Neural progenitor cell (in vitro differentiated cells): ENCODE data around the gene GRAMD2A. TPM values are rescaled to one million over a fixed set of nuclear protein-coding genes. Genes with fewer than 3 reads are reported as not detected.

Source experiments
- DNase-seq: peaks from one replicate; pipeline ENCODE4 v3.0.0-alpha.2; 2016; ENCODE audit warnings: low spot score
- H2AFZ ChIP-seq: fragments of 200-600 bp; sonication (generic); replicated peaks from 2 replicates; pipeline ENCODE4 v1.6.1; 2016; ENCODE audit warnings: antibody characterized with exemption
- H3F3A ChIP-seq: fragments of 200-600 bp; sonication (generic); 2 replicates; pipeline ENCODE4 v1.6.1; 2016; ENCODE audit warnings: antibody characterized with exemption, low read depth
- H3K27ac ChIP-seq: fragments of 200-600 bp; sonication (generic); 2 replicates; pipeline ENCODE4 v1.5.1; 2016; ENCODE audit warnings: mild to moderate bottlenecking
- H3K27me3 ChIP-seq: fragments of 200-600 bp; sonication (generic); 2 replicates; pipeline ENCODE4 v1.6.1; 2016; ENCODE audit warnings: mild to moderate bottlenecking, moderate library complexity
- H3K36me3 ChIP-seq: fragments of 200-600 bp; sonication (generic); 2 replicates; pipeline ENCODE4 v1.5.1; 2016
- H3K4me1 ChIP-seq: fragments of 200-600 bp; sonication (generic); 2 replicates; pipeline ENCODE4 v1.6.1; 2016; ENCODE audit warnings: mixed run types
- H3K4me2 ChIP-seq: fragments of 200-600 bp; sonication (generic); 2 replicates; pipeline ENCODE4 v1.6.1; 2016
- H3K4me3 ChIP-seq: fragments of 200-600 bp; sonication (generic); 2 replicates; pipeline ENCODE4 v1.5.1; 2016
- H3K79me2 ChIP-seq: fragments of 200-600 bp; sonication (generic); 2 replicates; pipeline ENCODE4 v1.6.1; 2016; ENCODE audit warnings: low read depth
- H3K9ac ChIP-seq: fragments of 200-600 bp; sonication (generic); 2 replicates; pipeline ENCODE4 v1.6.1; 2016
- H3K9me3 ChIP-seq: fragments of 200-600 bp; sonication (generic); 2 replicates; pipeline ENCODE4 v1.5.1; 2016; ENCODE audit warnings: low read depth
- H4K20me1 ChIP-seq: fragments of 200-600 bp; sonication (generic); 2 replicates; pipeline ENCODE4 v1.6.1; 2016; ENCODE audit warnings: low read depth
- H3K27ac Mint-ChIP-seq: 3 replicates; pipeline ENCODE4 v1.8.0; 2021; ENCODE audit warnings: mixed read lengths
- H3K27me3 Mint-ChIP-seq: 2 replicates; pipeline ENCODE4 v1.8.0; 2022; ENCODE audit warnings: low read depth, mild to moderate bottlenecking, inconsistent platforms, moderate library complexity, mixed read lengths; ENCODE audit not compliant: insufficient read depth
- H3K36me3 Mint-ChIP-seq: 3 replicates; pipeline ENCODE4 v1.8.0; 2021; ENCODE audit warnings: mixed read lengths
- H3K4me1 Mint-ChIP-seq: 3 replicates; pipeline ENCODE4 v1.8.0; 2021; ENCODE audit warnings: mixed read lengths
- H3K4me3 Mint-ChIP-seq: 3 replicates; pipeline ENCODE4 v1.8.0; 2021; ENCODE audit warnings: mild to moderate bottlenecking, moderate library complexity, mixed read lengths
- H3K9me3 Mint-ChIP-seq: 3 replicates; pipeline ENCODE4 v1.8.0; 2020; ENCODE audit warnings: mixed read lengths
- CTCF ChIP-seq: fragments of 200-600 bp; sonication (generic); IDR thresholded peaks from 2 replicates; pipeline ENCODE4 v1.5.1; 2017; ENCODE audit warnings: antibody characterized with exemption, mild to moderate bottlenecking
- EZH2 ChIP-seq: fragments of 200-600 bp; sonication (generic); IDR thresholded peaks from 2 replicates; pipeline ENCODE4 v1.6.1; 2017; ENCODE audit warnings: antibody characterized with exemption, mild to moderate bottlenecking, moderate library complexity
- EZH2phosphoT487 ChIP-seq: fragments of 200-600 bp; sonication (generic); IDR thresholded peaks from 2 replicates; pipeline ENCODE4 v1.6.1; 2017; ENCODE audit warnings: antibody characterized with exemption
- total RNA-seq: library from RNA; depleted of rRNA; stranded (reverse); fragments of >200 nt; gene quantifications from 2 replicates; pipeline ENCODE4 v1.2.3, GENCODE V29; 2015; ENCODE audit warnings: low replicate concordance

Gene GRAMD2A
- total RNA-seq, 1 donor from 2014 or later = 0.43 TPM

- TF ChIP-seq EZH2phosphoT487 = no peak
- TF ChIP-seq CTCF = no peak
- no peak for TF ChIP-seq EZH2
- no peaks in the 10 kb centered on the region for H3K9me3 ChIP-seq
- peaks cover 22% of the 10 kb centered on the region for H3K36me3 ChIP-seq
- no peak overlapping the region for H3K9ac ChIP-seq
- H3F3A ChIP-seq = peaks cover 15% of the 10 kb centered on the region
- no peak overlapping the region for H3K4me3 Mint-ChIP-seq
- peaks cover 5% of the 10 kb centered on the region for H3K27me3 Mint-ChIP-seq
- H3K4me1 ChIP-seq = no peaks in the 10 kb centered on the region
- no peak overlapping the region for H3K27ac Mint-ChIP-seq
- DNase-seq = no peak
- H3K79me2 ChIP-seq = no peaks in the 10 kb centered on the region
- peaks cover 91% of the 10 kb centered on the region for H4K20me1 ChIP-seq
- peaks cover 2% of the 10 kb centered on the region for H3K4me1 Mint-ChIP-seq
- H3K36me3 Mint-ChIP-seq = peaks cover 55% of the 10 kb centered on the region
- peaks cover 2% of the 10 kb centered on the region for H3K9me3 Mint-ChIP-seq
- no peak overlapping the region for H3K27ac ChIP-seq
- no peak overlapping the region for H2AFZ ChIP-seq
- H3K4me2 ChIP-seq = no peak overlapping the region
- no peaks in the 10 kb centered on the region for H3K27me3 ChIP-seq
- H3K4me3 ChIP-seq = no peak overlapping the region
These were observed 7.7 kb upstream of the GRAMD2A start for GRCh38 chr15:72205273-72205672.

- peaks cover 54% of the 10 kb centered on the region for H3K36me3 Mint-ChIP-seq
- H3K4me3 Mint-ChIP-seq = no peak overlapping the region
- H3K4me1 Mint-ChIP-seq = peaks cover 2% of the 10 kb centered on the region
- Histone ChIP-seq H3K4me1 (no peaks in the 10 kb centered on the region), H2AFZ (no peak overlapping the region), H3K36me3 (peaks cover 14% of the 10 kb centered on the region), H3K9me3 (no peaks in the 10 kb centered on the region), H4K20me1 (peaks cover 93% of the 10 kb centered on the region), H3K79me2 (no peaks in the 10 kb centered on the region), H3K27me3 (peaks cover 11% of the 10 kb centered on the region), H3K4me3 (no peak overlapping the region), H3K9ac (no peak overlapping the region), H3K4me2 (no peak overlapping the region), H3K27ac (no peak overlapping the region), H3F3A (peaks cover 32% of the 10 kb centered on the region)
- TF ChIP-seq EZH2phosphoT487 (no peak), CTCF (no peak), EZH2 (no peak)
- no peak for DNase-seq
- no peak overlapping the region for H3K27ac Mint-ChIP-seq
- H3K27me3 Mint-ChIP-seq = peaks cover 5% of the 10 kb centered on the region
- H3K9me3 Mint-ChIP-seq = peaks cover 2% of the 10 kb centered on the region
These were observed 5.9 kb upstream of the GRAMD2A start for GRCh38 chr15:72203507-72203837.

DNA sequence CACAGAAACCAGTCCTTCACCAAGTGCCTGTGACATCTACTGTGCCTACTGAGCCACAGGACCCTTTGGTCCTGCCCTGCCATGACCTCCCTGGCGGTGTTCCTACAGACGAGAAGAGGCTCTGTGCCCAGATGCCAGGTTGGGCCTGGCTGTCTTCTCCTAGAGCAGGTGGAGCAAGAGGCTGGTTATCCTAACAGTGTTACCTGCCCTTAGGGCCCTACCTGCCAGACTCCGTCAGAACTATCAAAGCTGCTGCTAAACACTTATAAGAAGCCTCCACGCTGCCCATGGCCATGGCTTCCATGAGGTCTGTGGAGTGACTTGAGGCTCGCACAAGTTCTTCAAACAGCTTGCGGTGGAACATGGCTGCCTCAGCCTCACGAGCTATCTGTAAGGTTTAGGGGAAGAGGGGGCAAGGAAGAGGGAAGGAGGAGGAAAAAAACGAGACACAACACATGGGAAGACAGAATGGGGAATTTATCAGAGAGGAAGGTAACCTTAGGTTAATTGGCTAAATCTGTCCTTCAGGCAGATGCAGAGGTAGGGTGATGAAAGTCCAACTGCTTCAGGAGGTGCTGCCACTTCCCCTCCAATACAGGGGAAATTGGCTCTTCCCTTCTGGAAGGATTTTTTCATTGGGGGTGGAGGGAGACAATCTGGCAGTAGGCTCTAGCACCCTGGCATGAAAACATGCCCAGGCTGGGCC lies 5.4 kb upstream of the GRAMD2A start:
- Histone ChIP-seq H3K9ac (no peak overlapping the region), H3K4me2 (no peak overlapping the region), H3K79me2 (no peaks in the 10 kb centered on the region), H3K27ac (no peak overlapping the region), H3K36me3 (peaks cover 10% of the 10 kb centered on the region), H3K4me1 (no peaks in the 10 kb centered on the region), H3K4me3 (no peak overlapping the region), H3F3A (peaks cover 37% of the 10 kb centered on the region), H3K9me3 (no peaks in the 10 kb centered on the region), H4K20me1 (peaks cover 93% of the 10 kb centered on the region), H3K27me3 (peaks cover 16% of the 10 kb centered on the region), H2AFZ (no peak overlapping the region)
- peak overlapping the region; percentile 87 for H3K27ac Mint-ChIP-seq
- peaks cover 8% of the 10 kb centered on the region for H3K27me3 Mint-ChIP-seq
- peaks cover 2% of the 10 kb centered on the region for H3K9me3 Mint-ChIP-seq
- peaks cover 5% of the 10 kb centered on the region for H3K4me1 Mint-ChIP-seq
- DNase-seq = no peak
- TF ChIP-seq CTCF (no peak), EZH2 (no peak), EZH2phosphoT487 (no peak)
- H3K4me3 Mint-ChIP-seq = no peak overlapping the region
- peaks cover 52% of the 10 kb centered on the region for H3K36me3 Mint-ChIP-seq
